NK-92 (cell line): Measurements from ENCODE around the gene GINS1.

Experiments used
- DNase-seq: peaks from one replicate; lab custom pipeline; 2025; ENCODE audit not compliant: unreplicated experiment; lab: John Stamatoyannopoulos, UW

Gene GINS1

DNA sequence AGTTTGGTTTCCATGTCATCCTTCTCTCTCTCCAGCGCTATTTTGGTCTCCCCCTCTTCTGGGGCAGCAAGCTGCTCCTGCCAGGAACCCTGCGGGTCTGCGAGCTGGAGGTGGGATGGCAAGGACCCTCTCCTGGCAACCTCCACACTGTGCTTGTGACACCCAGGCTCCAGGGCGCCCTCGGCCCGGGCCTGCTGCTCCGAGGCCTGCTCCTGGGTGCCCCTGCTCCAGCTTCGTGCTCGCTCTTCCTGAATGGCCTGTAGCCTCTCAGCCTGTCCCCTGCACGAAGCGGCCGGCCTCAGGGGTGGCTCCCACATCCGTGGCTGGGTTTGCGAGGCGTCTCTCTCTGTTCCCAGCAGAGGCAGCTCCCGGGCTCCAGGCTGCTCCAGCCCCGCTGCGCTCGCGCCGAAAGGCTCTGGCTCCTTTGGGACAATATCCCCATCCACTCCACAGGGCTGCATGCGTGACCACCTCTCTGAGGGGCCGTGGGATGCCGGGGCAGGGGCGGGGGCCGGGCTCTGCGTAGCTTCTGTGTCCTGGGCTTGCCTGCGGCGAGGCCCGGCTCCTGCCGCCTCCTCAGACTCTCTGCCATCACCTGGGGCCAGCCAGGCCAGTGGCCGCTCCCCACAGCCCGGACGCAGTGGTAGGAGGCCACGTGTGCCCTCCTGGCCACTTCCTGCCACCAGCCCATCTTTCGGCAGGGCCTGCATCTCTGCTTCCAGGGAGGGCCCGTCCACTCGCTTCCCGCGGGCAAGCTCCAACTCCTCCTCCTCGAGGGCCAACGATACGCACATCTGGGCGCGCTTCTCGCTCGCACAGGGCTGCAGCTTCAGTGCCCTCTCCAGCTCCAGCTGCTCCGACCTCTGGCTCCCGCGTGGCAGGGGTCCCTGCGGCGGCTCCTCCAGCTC lies 68.9 kb downstream of the GINS1 start:
- no peak for DNase-seq

DNA sequence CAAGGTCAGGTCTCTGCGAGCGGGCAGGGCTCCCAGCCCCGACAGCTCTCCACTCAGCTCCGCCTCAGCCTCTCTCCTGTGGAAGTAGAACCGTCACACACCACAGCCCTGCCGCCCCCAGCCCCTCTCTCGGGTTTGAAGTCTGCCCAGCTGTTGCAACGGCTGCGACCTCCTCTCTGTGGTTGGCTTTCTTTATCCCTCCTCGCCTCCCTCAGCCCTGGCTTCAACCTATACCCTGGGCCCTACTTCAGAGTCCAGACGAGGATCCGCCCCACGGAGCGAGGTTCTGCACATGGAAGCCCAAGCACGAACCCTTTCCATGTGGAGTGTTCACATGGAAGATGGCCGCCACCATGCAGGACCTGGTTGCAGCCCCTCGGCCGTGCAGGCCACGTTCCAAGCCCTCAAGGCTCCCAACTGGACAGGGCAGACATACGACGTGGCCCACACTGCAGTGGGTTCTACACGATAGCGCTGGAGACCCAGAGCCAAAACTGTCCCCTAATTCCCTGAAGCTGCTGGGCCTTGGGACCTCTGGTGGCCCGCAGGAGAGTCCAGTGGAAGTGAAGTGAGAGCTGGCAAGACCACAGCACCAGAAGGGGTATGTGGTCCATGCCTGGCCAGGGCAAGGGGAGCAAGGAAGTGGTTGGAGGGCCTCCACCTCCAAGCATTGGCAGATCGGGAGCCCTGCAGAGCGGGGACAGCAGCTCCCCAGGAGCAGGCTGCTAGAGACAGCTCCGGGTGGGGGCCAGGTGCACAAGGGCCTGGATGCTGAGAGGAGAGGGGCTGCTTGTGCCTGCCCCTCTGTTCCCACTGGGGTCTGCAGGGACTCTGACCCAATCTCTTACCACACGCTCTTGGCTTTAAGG lies 69.8 kb downstream of the GINS1 start:
- DNase-seq, result no peak

DNA sequence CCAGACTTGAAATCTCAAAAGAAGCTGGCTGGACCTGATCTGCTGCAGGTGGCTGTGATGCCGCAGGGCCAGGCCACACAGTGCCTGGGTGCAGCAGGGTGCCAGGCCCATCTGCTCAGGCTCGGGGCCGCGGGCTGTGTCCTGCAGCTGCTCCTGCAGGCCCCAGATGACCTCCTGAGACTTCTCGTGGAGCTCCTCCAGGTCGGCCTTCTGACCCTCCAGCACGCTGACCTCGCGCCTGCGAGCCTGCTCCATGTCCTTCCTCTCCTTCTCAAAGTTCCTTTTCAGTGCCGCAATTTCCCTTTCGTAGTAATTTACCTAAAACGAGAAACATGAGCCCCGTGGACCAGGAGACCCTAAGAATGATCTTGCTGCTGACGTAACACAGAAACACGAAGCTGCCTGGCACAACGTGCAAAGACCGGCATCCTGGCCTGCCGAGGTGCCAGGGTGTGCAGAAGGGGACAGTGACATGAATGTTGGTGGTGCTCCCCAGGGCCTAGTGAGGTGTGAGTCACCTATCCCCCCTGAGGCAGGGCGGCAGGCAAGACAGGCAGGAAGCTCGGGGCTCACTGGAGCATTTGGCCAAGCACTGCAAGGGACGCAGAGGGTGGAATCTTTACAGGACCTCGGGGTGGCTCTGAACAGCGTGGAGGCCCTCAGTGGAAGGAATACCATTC lies 71.6 kb downstream of the GINS1 start:
- DNase-seq, result no peak

DNA sequence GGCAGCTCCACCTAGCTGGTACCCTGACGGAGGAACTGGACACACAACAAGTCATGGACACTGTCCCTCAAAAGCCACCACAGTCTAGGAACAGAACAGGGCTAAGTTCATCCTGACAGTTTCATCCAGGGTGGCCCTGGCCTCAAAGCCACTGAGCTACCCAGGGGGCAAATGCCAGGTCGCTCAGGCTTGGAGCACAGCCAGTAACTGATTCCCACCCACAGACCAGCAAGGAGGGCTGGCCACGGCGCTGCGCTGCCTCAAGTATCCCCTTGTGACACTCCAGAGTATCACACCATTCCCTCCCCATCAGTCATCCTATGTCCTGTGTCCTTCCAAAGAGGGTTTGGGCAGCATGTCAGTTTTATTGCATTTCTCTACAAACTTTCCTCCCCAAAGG lies 72.2 kb downstream of the GINS1 start:
- no peak for DNase-seq

DNA sequence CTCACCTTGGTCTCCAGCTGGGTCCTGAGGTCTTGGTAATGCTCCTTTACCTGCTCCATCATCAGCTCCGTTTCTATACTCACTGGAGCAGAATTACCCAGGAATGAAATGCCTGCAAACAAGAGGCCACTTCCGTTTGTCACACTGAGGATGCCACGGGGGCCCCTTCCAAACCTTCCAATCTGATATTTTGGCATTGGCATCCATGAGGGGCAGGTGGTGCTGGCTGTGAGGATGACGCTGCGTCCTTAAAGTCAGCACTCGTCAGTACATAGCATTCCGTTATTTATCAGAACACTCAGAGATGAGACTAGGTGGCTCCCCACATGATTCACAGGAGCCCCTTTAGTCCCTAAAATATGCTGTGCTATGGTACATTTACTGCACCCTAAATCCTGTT lies 72.7 kb downstream of the GINS1 start:
- DNase-seq, result no peak

DNA sequence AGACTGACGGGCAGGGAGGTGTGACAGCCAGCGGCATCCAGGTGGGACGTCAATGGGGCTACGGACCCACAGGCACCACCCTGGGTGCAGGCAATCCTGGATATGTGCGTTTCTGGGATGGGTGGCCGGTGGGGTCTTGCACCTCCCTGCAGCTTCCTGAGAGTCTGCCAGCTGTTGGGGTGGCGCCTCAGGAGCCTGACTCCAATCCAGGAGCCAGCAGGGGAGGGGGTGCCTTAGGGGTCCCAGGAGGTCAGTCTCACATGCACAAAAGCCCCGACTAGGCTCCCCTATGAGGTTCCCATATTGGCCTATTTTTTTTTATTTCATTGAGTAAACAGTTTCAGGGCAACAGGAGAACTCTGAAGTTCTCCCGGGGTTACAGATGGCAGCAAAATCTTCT lies 73.3 kb downstream of the GINS1 start:
- DNase-seq, result no peak

DNA sequence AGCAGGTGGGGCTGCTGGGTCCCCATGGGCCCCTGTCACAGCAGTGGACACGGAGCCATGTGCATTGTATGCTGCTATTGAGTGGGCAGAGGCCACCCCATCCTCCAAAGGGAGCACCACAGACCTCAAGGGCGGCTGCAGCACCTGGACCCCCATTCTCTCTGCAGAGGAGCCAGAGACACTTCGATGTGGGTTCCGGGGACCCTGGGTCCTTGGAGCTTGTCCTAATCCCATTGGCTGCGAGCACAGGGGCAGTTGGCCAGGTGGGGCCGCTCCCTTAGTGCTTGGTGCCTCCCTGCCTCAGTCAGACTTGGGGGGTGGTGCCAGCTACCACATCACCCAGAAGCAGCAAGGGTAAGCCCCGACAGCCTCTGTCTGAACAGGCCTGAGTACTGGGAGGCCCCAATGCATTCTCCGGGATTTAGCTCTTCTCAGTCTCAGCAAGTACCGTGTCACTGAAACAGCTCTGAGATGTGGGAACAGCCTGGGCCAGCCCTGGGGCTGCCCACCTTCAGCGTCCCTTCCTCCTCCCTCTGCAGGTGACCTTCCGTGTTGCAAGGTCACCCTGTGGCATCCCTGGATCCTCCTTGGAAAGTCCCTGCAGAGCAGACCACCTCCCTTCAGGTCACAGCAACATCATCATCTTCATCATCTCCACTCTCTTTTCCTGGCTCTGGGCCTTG lies 73.9 kb downstream of the GINS1 start:
- DNase-seq, result no peak

DNA sequence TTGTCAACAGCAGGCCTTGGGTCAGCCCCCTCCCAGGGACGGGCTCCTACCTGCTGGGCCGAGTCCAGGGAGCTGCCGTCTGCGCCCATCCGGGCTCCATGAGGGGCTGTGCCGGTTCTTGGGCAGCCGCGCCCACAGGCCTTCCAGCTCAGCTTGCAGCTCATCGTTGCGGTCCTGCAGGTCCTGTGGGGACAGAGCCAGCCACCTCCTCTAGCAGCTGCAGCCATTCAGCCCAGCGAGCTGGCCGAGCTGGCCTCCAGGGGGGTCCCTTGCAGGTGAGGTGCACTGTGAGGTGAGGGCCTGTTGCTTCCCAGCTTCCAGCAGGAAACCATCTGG lies 74.4 kb downstream of the GINS1 start:
- no peak for DNase-seq

DNA sequence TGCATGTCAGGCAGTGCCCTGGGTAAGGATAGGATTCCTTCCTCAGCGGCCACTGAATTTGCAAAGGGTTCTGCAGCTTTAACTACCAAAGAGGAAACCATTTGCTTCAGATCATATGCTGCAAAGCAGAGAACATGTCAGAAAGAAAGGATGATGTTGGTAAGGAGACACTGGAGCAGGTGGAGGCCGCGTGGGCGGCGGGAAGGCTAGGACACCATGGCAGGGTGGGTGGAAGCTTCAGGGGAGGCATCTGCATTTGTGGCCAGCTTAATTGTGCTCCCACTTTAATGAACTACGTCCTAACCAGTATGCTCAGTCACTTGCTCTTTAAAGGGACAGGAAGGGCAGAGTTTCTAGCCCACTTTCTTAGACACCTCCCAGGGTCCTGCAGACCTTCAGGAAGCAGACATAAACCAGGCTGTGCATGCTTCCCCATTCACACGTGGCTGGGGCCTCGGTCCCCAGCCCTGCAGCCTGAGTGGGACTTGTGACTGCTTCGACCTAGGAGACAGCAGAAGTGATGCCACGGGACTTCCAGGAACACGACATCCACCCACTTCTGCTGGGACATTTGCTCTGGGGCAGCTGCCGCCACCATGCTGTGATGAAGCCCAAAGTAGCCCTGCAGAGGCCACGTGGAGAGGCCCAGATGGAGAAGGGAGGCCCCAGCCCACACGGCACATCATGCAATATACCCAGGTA lies 76.1 kb downstream of the GINS1 start:
- DNase-seq, result no peak

DNA sequence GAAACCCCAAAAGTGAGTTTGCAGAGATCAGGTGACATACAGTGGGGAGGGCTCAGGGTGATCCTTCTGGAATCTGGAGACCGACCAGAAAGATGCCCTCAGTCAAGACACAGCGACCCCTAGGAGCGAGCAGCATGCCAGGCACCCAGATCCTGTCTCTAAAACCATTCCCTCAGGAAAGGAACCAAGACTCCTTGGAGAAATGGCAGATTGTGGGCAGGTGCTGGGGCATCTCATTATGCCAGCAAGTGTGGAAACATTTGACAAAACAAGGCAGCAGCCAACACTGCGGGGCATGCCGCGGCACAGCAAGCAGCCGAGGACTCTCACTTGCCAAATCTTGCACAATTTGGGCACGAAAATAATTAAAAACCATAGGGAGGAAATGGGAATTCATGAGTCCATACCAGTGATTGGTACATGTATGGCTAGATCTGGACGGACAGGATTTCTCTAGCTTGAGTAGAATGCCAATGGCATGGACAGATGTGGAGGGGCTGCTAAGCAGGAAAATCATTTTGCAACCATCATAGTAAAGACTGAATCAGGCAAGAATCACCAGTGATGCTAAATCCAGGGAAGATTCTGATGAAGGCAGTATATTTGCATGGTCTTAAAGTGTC lies 76.9 kb downstream of the GINS1 start:
- no peak for DNase-seq

DNA sequence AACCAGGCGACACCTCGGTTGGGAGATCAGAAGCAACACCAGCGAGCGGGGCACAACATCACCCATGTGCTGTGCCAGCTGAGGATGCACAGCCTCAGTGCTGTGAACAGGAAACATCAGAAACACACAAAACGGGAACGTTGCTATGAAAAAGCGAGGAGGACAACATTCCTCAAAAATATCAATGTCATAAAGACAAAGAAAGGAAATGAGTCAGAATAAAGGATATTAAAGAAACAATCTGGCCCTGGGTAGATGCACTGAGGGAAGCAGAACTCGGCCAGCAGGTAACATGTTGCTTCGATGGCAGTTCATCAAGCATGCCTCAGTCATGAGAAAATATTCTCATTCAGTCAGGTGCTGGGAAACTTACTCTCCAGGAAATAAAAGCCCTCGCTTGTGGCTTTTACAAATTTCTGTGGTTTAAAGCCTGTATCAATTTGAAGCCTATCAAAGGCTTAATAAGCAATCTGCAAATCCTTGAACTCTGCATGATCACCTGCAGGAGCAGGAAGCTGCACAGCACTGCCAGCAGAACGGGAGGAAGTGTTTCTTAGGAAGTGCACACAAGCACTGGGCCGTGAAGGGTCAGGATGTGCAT lies 77.5 kb downstream of the GINS1 start:
- DNase-seq, result no peak

DNA sequence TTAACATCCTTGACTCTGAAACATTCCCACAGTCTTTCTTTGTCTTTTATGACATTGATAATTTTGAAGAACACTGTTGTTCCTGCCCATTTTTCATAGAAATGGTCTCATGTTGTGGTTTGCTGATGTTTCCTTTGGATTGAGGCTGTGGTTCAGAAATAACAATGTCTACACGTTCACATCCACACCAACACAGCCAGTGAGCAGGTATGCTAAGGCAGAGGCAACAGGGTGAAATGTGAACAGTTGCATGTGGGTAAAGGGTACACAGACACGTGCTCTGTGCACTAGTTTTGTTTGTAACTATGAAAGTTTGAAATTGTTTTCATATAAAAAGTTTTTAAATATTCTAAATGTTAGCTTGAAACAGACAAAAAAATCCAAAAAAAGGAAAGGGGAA lies 78.4 kb downstream of the GINS1 start:
- DNase-seq, result no peak

DNA sequence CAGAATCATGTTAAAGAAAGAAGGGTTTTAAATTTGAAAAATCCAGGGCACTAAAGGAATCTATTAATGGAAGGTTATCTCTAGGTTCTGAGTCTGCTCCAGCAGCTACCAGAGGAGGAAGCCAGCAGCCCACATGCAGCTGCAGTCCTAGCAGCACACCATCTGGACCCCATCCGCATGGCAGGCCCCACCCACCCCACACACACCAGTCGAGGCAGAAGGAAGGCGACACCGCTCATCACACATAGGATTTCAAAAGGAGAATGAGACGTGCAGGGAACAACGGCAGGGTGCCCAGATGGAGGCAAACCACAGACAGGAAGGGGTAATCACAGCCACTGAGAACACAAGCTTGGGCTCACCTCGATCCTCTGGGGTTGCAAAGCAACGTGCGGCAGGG lies 78.9 kb downstream of the GINS1 start:
- DNase-seq, result no peak

DNA sequence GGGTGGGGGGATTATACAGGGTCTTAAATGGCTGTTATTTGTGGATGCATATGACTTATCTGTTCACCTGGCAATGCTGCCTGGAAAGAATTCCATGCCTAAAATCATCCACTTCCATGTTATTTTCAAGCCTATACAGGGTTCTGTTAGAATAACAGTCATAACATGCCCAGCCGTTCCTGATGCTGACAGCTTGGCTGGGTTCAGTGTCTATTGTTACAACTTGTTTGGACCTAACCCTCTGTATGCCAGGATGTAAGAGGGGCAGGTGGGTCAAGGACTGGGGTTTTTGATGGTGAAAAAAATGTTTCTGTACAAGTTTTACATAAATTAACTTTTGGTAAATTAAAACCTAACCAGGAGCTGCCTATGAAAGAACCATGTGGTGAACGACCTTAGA lies 79.8 kb downstream of the GINS1 start:
- DNase-seq, result no peak

DNA sequence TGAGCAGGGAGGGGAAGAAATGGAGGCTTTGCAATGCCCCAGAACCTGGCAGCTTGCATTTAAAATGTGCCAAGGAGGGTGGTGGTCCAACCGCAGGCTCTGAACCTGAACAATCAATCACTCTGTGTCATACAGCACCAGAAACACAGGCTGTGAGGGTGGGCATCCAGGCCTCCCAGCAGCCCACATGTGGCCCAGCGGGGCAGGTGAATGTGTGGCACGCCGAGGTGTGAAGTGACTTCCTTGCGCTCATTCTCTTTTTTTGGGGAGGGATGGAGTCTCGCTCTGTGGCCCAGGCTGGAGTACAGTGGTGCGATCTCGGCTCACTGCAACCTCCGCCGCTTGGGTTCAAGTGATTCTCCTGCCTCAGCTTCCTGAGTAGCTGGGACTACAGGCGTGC lies 80.5 kb downstream of the GINS1 start:
- no peak for DNase-seq

DNA sequence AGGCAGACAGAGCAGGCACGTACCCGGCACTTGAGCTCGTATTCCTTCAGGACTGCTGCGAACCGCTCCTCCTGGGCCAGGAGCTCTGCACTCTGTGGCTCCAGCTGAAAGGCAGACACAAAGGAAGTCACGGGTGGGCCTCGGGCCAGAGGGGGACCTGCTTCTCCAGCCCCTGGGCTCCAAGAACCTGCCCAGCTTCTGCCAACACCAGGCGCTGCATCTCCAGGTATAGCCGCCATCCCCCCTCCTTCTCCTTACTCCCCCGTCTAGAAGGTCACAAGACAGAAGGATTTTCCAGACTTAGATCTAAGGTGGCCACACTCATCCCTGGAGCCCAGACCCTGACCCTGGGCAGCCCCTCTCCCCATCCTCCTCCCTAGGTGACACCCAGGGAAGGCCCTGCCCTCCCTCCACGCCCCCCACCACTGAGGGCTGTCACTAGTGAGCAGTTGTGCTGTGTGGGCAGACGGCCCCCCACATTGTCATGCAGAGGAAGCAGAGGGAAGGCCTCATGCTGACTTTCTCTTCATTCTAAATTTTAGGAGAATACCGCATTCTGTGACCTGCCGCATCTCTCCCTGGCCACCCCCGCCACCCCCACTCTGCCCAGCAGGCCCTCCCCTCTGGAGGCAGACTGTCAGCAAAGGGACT lies 81.9 kb downstream of the GINS1 start:
- DNase-seq, result no peak

DNA sequence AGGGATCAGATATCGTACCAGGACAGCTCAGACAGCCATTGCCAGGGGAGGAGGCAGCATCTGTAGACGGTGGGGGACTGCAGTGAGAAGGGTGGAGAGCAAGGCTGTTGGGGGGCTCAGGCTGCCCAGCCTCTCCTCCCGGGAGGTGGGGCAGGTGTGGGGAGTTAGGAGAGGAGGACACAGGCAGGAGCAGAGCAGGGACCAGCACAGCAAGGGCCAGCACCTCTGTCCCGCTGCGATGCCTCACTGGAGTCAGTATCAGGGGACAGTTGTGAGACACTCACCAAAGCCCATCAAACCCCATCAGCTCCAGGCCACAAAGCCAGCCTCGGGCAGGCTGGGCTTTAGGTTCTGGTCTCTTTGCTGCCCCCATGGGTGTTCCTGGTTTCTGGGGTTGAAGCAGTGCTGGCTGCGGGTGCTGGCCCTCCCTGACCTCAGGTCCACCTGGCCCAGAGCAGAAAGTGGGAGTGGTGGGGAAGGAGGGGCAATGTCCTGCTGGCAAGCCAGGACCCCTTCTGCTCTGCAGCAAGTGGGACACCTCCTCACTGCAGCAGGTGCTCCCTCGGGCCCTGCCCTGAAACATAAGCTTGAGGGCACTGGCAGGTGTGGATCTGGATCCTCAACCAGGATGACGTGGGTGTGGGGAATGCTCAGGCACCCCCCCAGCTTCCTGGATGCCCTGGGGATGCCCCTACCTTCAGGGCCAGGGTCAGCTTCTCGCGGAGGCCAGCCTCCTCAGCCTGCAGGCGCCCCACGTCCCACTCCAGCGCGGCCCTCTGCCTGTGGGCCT lies 83.4 kb downstream of the GINS1 start:
- no peak for DNase-seq

DNA sequence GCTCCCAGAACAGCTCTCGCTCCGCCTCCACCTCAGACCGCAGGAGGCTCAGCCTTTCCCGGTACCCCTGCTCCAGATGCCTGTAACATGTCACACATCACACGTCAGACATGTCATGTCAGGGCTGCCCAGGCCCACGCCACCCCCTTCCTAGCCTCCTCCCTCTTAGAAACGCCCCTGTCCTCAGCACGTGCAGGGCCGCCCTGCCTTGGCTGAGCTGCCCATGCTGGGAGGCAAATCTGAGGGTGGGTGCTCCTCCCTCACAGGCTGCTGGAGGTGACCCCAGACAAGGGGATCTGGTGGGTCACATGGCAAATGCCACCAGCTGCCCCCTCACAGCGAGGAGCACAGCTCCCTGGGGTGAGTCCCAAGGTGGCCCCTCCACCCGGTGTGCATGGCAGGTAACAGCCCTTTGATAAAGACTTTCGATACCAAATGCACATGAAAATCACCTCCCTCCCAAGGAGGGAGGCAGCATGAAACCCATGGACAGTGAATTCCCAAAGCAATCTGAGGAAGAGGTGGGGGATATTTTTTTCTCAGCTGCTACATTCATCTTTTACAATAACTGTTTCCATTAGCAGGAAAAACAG lies 84.1 kb downstream of the GINS1 start:
- no peak for DNase-seq
